HG02610 (cell line): ENCODE measurements around the gene F8A3.
"Not testable (repeated sequence)": the region's sequence is repeated elsewhere in the genome, so short reads cannot be mapped to it uniquely, and the experiment has no call there.

Source experiments
- ATAC-seq: cut with Tn5 transposase; IDR thresholded peaks from one replicate; pipeline ENCODE4 v1.9.1; 2021; ENCODE audit warnings: mild to moderate bottlenecking, moderate library complexity; ENCODE audit not compliant: unreplicated experiment

The F8A3 gene

GRCh38 chrX:155458471-155458870 is at the start of gene F8A3:
F8A3 (minus strand) TSS chrX:155458620; CDS start chrX:155458600, 20 bp downstream.
- ATAC-seq = peak; percentile 83

GRCh38 chrX:155505296-155505695 is 46.9 kb upstream of the F8A3 start:
- no peak for ATAC-seq

GRCh38 chrX:155495134-155495533 is 36.7 kb upstream of the F8A3 start:
- ATAC-seq = not testable (repeated sequence)

GRCh38 chrX:155491421-155491820 is 33.0 kb upstream of the F8A3 start:
- not testable (repeated sequence) for ATAC-seq

GRCh38 chrX:155477136-155477535 is 18.7 kb upstream of the F8A3 start:
- ATAC-seq = not testable (repeated sequence)

- peak; percentile 62 for ATAC-seq
Observed at GRCh38 chrX:155466269-155466938, 8.0 kb upstream of the F8A3 start.

- ATAC-seq = not testable (repeated sequence)
Observed at GRCh38 chrX:155460501-155460900, 2.1 kb upstream of the F8A3 start.

GRCh38 chrX:155457761-155458447 is 516 bp downstream of the F8A3 start:
- ATAC-seq = peak; percentile 43

GRCh38 chrX:155441097-155441496 is 17.3 kb downstream of the F8A3 start:
- no peak for ATAC-seq

- ATAC-seq = no peak
Observed at GRCh38 chrX:155435744-155436112, 22.7 kb downstream of the F8A3 start.

GRCh38 chrX:155434906-155435743 is 23.3 kb downstream of the F8A3 start:
- ATAC-seq = no peak

- no peak for ATAC-seq
Observed at GRCh38 chrX:155417769-155418168, 40.7 kb downstream of the F8A3 start.
